ENCODE data around the gene DENND5B.

Gene DENND5B

DNA sequence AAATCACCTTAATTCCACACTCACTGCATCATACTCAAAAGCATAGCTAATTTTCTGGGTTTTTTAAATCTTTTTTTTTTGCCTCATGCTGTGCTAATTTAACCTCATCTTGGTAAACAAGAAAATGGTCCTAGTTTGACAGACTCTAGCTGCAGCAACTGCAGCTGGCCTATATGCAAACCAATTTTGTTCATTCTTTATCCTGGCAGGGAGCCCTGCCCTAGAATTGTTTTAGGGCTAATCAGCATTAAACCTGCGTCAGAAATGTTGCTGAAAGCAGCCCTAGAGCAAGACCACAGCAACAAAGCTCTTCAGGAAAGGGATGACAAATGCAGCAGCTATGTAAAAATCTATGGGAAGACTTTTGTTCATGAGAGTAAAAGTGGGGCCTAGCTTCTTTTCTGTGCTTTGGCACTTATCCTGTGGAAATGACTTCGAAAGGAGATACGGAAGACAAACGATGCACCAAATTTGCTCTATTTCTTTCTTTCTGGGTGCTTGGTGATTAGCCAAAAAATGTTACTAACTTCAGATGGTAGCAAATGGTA lies 72.2 kb downstream of the DENND5B start:
- ChIA-PET CTCF (interaction anchor here (0.6 to 2.1 kb wide), 5 partner anchors 9 to 116 kb away, joined by 3 to 10 read pairs (median 5); no protein-coding TSS in a partner anchor), POLR2A (interaction anchor here (0.7 to 1.5 kb wide), 2 partner anchors 14 to 29 kb away, joined by 3 to 4 read pairs; no protein-coding TSS in a partner anchor)
- Histone ChIP-seq H3K36me3 (ENCODE audit: control insufficient read depth in 2 of 2, insufficient read depth in 1 of 2, low read length in 2 of 2) (no peaks in the 10 kb centered on the region), H3K9me3 (ENCODE audit: control insufficient read depth, insufficient read depth, low read depth, low read length) (no peaks in the 10 kb centered on the region), H3K4me3 (ENCODE audit: low read depth, low read length) (no peak overlapping the region), H3K4me1 (ENCODE audit: control insufficient read depth, insufficient read depth, low read length) (peaks cover 30% of the 10 kb centered on the region), H3K27ac (ENCODE audit: extremely low read depth, low read depth, low read length) (no peak overlapping the region)
- TF ChIP-seq, protein P1, sequence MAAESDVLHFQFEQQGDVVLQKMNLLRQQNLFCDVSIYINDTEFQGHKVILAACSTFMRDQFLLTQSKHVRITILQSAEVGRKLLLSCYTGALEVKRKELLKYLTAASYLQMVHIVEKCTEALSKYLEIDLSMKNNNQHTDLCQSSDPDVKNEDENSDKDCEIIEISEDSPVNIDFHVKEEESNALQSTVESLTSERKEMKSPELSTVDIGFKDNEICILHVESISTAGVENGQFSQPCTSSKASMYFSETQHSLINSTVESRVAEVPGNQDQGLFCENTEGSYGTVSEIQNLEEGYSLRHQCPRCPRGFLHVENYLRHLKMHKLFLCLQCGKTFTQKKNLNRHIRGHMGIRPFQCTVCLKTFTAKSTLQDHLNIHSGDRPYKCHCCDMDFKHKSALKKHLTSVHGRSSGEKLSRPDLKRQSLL (tag by site-specific recombination; IDR thresholded peaks at IDR 0.05), result no peak
- TF ChIP-seq ZNF292 (tag by site-specific recombination; IDR thresholded peaks at IDR 0.05; ENCODE audit: borderline replicate concordance, low read depth) (no peak), WT1 (tag by site-specific recombination; IDR thresholded peaks at IDR 0.05) (peak; percentile 74), ZNF529 (tag by site-specific recombination; IDR thresholded peaks at IDR 0.05; ENCODE audit: insufficient replicate concordance) (no peak), ZNF791 (tag by site-specific recombination; IDR thresholded peaks at IDR 0.05) (no peak), ZNF549 (tag by site-specific recombination; IDR thresholded peaks at IDR 0.05) (no peak), ZNF426 (tag by site-specific recombination; IDR thresholded peaks at IDR 0.05) (no peak), ZSCAN30 (tag by site-specific recombination; IDR thresholded peaks at IDR 0.05) (peak; percentile 67; the same call in 1 of the 2 replicates), ZNF324 (tag by site-specific recombination; IDR thresholded peaks at IDR 0.05) (no peak), ZNF140 (tag by site-specific recombination; IDR thresholded peaks at IDR 0.05) (no peak), FEZF1 (tag by site-specific recombination; IDR thresholded peaks at IDR 0.05) (peak; percentile 68), TSHZ1 (tag by site-specific recombination; IDR thresholded peaks at IDR 0.05; ENCODE audit: borderline replicate concordance) (0 out of 2 replicates have a peak, but pooled peaks have one; percentile 50), ZNF391 (tag by site-specific recombination; IDR thresholded peaks at IDR 0.05; ENCODE audit: borderline replicate concordance, low read depth) (0 out of 2 replicates have a peak, but pooled peaks have one; percentile 21), ZNF112 (tag by site-specific recombination; IDR thresholded peaks at IDR 0.05) (no peak), ZSCAN4 (tag by site-specific recombination; IDR thresholded peaks at IDR 0.05) (no peak), ZNF777 (tag by site-specific recombination; IDR thresholded peaks at IDR 0.05; ENCODE audit: borderline replicate concordance) (no peak), ZNF654 (tag by site-specific recombination; IDR thresholded peaks at IDR 0.05; ENCODE audit: low read depth) (no peak), ZNF274 (IDR thresholded peaks at IDR 0.05; ENCODE audit: low read length) (no peak), ZNF274 (tag by site-specific recombination; IDR thresholded peaks at IDR 0.05; ENCODE audit: borderline replicate concordance) (no peak), ZNF214 (tag by site-specific recombination; IDR thresholded peaks at IDR 0.05; ENCODE audit: borderline replicate concordance) (no peak), ZNF248 (tag by site-specific recombination; IDR thresholded peaks at IDR 0.05) (no peak), ZNF121 (tag by site-specific recombination; IDR thresholded peaks at IDR 0.05) (no peak), ZNF433 (tag by site-specific recombination; IDR thresholded peaks at IDR 0.05; ENCODE audit: low read depth) (no peak), ZNF658 (tag by site-specific recombination; IDR thresholded peaks at IDR 0.05) (no peak), IKZF3 (tag by site-specific recombination; IDR thresholded peaks at IDR 0.05) (peak; percentile 79), ZNF175 (tag by site-specific recombination; IDR thresholded peaks at IDR 0.05) (no peak), ZNF768 (tag by site-specific recombination; IDR thresholded peaks at IDR 0.05) (no peak), HOXC10 (CRISPR knock-in tag; IDR thresholded peaks at IDR 0.05) (no peak), ELK4 (IDR thresholded peaks at IDR 0.05; ENCODE audit: borderline replicate concordance, low read depth, low read length) (no peak)
- TF ChIP-seq, protein P2, sequence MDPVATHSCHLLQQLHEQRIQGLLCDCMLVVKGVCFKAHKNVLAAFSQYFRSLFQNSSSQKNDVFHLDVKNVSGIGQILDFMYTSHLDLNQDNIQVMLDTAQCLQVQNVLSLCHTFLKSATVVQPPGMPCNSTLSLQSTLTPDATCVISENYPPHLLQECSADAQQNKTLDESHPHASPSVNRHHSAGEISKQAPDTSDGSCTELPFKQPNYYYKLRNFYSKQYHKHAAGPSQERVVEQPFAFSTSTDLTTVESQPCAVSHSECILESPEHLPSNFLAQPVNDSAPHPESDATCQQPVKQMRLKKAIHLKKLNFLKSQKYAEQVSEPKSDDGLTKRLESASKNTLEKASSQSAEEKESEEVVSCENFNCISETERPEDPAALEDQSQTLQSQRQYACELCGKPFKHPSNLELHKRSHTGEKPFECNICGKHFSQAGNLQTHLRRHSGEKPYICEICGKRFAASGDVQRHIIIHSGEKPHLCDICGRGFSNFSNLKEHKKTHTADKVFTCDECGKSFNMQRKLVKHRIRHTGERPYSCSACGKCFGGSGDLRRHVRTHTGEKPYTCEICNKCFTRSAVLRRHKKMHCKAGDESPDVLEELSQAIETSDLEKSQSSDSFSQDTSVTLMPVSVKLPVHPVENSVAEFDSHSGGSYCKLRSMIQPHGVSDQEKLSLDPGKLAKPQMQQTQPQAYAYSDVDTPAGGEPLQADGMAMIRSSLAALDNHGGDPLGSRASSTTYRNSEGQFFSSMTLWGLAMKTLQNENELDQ (tag by site-specific recombination; IDR thresholded peaks at IDR 0.05; ENCODE audit: low read depth), result no peak

Data from HEK293 (cell line).